ENCODE measurements around the gene SERPINA1.

GRCh38 chr14:94344389-94344788, 44.0 kb downstream of the SERPINA1 start:
- no peak for TF ChIP-seq POLR2A (IDR thresholded peaks at IDR 0.05; ENCODE audit: low read depth, low read length)
- TF ChIP-seq POLR2AphosphoS5 (IDR thresholded peaks at IDR 0.05; ENCODE audit: low read depth, low read length), result no peak
- TF ChIP-seq TAF1 (IDR thresholded peaks at IDR 0.05; ENCODE audit: borderline replicate concordance, low read depth, low read length), result no peak
